ENCODE data around the gene KANK2.
"Not testable (repeated sequence)": the region's sequence is repeated elsewhere in the genome, so short reads cannot be mapped to it uniquely, and the experiment has no call there.

The KANK2 gene

DNA sequence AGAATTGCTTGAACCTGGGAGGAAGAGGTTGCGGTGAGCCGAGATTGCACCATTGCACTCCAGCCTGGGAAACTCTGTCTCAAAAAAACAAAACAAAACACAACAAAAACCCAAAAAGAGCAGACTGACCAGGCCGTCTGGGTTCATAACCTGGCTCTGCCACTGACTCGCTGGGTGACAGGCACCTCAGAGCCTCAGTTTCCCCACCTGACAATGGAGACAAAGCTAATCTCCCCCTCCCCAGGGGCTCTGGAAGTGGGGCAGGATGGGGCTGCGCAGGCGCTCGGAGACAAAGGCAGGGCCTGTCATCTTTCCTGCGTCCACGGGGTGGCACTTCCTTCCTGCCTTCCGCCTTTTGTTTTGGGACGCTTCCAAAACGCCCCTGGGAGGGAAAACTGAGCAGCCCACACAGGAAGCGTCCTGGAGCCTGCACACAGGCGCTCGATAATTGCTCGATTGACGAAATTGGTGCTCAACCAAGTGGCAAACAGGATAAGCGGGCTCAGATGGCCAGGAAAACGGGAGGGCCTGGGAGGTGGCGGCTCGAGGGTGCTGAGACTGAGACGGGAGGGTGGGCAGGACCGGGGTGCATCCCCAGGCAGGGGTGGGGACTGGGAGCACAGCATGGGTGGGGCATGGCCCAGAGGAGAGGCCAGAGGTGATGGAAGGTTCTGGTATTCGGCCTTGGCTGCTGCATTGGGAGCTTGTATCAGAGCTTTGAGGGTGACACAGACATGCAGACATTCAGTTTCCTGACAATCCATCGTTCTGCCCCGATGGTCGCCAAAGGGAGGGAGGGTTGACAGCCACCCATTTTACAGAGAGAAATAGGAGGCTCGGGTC, 59.6 kb downstream of the KANK2 start:
- DNase-seq: peak; percentile 75

DNA sequence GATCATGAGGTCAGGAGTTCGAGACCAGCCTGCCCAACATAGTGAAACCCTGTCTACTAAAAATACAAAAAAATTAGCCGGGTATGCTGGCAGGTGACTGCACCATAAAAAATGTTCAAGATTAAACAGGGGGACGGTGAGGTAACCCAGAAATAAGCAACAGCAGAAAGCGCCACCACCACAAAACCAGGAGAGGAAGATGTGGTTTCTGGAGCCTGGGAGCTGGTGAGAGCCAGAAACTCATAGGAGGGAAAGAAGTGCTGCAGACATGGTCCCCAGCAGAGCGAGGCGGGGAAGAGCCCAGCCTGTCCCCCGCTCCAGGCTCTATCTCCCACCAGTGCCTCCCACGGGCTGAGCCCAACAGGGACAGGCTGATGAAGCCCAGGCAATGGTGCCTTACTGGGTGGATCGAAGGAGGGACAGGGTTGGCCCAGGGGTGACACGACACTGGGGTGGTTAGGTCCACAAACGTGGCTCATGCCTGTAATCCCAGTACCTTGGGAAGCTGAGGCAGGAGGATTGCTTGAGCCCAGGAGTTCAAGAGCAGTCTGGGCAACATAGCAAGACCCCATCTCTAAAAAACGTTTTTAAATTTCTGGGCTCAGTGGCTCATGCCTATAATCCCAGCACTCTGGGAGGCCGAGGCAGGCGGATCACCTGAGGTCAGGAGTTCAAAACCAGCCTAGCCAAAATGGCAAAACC, 60.8 kb downstream of the KANK2 start:
- no peak for DNase-seq

DNA sequence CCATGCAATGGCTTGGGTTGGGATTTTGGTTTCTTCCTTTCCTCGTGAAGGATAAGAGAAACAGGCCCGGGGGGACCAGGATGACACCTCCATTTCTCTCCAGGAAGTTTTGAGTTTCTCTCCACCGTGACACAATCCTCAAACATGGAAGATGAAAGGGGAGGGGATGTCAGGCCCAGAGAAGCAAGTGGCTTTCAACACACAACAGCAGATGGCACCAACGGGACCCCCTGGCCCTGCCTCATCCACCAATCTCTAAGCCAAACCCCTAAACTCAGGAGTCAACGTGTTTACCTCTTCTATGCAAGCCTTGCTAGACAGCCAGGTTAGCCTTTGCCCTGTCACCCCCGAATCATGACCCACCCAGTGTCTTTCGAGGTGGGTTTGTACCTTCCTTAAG, 65.9 kb downstream of the KANK2 start:
- no peak for DNase-seq

DNA sequence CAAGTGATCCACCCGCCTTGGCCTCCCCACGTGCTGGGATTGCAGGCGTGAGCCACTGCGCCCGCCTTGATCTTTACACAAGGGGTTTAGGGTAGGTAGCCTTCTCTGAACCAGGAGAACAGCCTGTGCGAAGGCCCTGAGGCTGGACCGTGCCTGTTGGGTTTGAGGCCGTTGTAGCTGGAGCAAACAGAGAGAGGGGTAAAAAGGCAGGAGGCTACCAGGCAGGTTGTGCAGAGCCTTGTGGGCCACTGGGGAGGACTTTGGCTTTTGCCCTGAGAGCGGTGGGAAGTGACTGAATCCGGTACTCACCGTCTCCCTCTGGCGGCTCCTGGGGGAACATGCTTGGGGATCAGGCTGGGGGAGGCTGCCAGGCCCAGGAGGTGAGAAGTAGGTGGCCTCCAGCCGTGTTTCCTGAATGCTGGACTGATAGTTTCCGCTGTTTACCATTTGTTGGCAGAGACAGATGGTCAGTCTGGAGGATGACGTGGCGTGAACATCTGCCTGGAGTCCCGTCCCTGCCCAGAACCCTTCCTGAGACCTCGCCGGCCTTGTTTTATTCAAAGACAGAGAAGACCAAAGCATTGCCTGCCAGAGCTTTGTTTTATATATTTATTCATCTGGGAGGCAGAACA, 66.4 kb downstream of the KANK2 start:
- peak; percentile 80 for DNase-seq

DNA sequence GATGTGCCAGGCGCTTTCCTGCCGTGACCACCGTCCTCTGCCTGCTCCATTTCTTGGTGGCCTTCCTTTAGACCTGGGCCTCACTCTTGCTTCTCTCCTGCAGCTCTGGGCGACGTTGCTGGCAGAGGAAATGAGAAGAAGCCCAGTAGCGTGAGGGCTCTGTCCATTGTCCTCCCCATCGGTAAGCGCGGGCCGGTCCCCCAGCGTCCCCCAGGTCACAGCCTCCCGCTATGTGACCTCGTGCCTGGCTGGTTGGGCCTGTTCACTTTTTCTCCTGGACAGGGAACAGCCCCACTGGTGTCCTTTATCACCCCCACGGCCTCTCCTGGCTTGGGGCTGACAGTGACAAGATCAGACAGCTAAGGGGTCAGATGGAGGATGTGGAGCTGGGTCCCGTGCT, 69.4 kb downstream of the KANK2 start:
- no peak for DNase-seq

DNA sequence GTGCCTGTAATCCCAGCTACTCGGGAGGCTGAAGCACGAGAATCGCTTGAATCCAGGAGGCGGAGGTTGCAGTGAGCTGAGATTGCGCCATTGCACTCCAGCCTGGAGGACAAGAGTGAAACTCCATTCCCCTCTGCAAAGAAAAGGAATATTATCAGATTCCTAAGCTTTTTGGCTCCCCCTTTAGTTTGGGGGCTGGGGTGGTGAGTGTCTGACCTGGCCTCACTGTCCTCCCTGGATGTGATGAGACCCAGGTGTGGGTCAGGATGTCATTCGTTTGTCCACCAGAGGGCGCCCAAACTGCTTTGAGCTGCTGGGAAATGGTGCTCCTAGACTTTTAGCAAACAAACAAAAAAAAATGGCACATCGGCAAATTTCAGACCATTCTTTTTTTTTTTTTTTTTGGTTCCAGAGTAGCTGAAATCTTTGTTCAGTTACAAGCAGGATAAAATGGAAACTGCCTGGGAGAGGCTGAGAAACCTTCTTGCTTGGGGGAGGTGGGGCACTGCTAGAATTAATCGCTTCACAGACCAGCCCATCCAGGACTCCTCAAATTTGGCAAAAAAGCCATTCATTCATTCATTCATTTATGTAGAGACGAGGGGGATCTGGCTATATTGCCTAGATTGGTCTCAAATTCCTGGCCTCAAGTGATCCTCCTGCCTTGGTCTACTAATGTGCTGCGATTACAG, 71.2 kb downstream of the KANK2 start:
- DNase-seq: peak; percentile 66

DNA sequence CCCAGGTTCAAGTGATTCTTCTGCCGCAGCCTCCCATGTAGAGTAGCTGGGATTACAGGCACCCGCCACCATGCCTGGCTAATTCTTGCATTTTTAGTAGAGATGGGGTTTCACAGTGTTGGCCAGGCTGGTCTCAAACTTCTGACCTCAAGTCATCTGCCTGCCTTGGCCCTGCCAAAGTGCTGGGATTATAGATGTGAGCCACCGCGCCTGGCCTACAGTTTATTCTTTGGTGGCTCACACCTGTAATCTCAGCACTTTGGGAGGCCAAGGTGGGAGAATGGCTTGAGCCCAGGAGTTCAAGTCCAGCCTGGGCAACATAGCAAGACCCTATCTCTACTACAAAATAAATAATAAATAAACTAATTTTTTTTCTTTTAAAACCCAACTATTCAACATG, 73.2 kb downstream of the KANK2 start:
- not testable (repeated sequence) for DNase-seq

DNA sequence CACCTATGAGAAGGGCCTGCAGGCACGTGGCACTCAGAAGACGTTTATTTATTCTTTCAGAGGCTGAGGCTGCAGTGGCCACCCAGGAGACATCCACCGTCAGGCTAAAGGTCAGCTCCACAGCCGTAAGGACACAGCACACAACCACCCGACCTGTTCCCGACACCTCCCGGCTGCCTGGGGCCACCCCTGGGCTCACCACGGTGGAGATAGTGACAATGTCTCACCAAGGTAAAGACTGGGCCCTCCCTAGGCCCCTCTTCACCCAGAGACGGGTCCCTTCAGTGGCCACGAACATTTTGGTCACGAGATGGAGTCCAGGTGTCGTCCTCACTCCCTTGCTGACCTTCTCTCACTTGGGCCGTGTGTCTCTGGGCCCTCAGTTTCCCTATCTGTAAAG, 74.2 kb downstream of the KANK2 start:
- no peak for DNase-seq

DNA sequence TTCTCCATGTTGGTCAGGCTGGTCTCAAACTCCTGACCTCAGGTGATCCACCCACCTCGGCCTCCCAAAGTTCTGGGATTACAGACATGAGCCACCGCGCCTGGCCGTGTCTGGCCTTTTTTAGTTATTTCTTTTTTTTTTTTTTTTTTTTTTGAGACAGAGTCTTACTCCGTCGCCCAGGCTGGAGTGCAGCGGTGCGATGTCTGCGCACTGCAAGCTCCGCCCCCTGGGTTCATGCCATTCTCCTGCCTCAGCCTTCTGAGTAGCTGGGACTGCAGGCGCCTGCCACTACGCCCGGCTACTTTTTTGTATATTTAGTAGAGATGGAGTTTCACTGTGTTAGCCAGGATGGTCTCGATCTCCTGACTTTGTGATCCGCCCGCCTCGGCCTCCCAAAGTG, 75.4 kb downstream of the KANK2 start:
- not testable (repeated sequence) for DNase-seq

DNA sequence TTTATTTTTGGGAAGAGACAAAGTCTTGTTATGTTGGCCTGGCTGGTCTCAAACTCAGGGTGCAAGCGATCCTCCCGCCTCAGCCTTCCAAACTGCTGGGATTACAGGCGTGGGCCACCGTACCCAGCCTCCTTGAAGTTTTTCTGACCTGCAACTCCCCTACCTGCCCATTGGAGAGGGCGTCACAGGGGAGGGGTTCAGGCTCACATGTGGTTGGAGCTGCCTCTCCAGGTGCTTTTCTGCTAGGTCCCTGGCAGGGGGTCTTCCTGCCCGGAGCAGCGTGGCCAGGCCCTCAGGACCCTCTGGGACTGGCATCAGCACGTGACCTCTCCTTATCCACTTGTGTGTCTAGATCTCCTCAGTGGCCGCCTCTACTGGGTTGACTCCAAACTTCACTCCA, 80.8 kb downstream of the KANK2 start:
- DNase-seq: no peak

DNA sequence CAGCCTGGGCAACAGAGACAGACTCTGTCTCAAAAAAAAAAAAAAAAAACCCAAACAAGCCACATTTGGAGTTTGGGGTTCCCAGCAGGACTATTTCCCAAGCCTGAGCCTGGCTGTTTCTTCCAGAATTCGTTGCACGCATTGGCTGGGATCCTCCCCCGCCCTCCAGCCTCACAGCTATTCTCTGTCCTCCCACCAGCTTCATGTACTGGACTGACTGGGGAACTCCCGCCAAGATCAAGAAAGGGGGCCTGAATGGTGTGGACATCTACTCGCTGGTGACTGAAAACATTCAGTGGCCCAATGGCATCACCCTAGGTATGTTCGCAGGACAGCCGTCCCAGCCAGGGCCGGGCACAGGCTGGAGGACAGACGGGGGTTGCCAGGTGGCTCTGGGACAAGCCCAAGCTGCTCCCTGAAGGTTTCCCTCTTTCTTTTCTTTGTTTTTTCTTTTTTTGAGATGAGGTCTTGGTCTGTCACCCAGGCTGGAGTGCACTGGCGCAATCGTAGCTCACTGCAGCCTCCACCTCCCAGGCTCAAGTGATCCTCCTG, 81.4 kb downstream of the KANK2 start:
- no peak for DNase-seq

DNA sequence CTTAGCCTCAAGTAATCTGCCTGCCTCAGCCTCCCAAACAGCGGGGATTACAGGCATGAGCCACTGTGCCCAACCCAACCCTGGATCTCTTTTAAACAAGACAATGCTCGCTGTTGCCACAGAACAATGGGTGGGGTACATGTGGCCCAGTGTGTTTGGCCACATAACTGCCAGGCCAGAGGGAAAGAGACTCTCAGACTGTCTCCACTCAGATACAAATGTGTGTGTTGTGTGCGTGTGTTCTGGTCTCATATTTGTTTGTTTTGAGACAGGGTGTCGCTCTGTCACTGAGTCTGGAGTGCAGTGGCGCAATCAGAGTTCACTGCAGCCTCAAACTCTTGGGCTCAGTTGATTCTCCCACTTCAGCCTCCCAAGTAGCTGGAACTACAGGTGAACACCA, 82.3 kb downstream of the KANK2 start:
- DNase-seq: no peak

Data from NCI-H82 (cell line).